CD4-positive, alpha-beta T cell (primary cell): ENCODE measurements around the gene FHL3. TPM values are rescaled to one million over a fixed set of nuclear protein-coding genes. Genes with fewer than 3 reads are reported as not detected.

Experiments
- ATAC-seq: fragments of 200-7000 bp; cut with Tn5 transposase; one replicate; pipeline ENCODE4 v1.10.0; 2022; ENCODE audit warnings: mild to moderate bottlenecking; ENCODE audit not compliant: poor library complexity
- CTCF ChIA-PET: fragments of 350-600 bp; sonication (Branson Sonifier 250); formaldehyde crosslinking; loops from one replicate; lab custom pipeline; 2021; ENCODE audit warnings: antibody characterized with exemption, inconsistent platforms; lab: Charles Lee
- POLR2A ChIA-PET: fragments of 350-600 bp; sonication (Branson Sonifier 250); formaldehyde crosslinking; loops from one replicate; lab custom pipeline; 2021; ENCODE audit warnings: antibody characterized with exemption, inconsistent platforms; lab: Charles Lee
- DNase-seq, 14 experiments: peaks; one replicate each; pipeline ENCODE4 v3.0.0-alpha.2; 2013 to 2020; ENCODE audit warnings: mixed read lengths in 2 of 14
- H3K27ac ChIP-seq, 2 donors: one replicate each; pipeline versions ENCODE4 v1.5.1 to v1.7.0; 2013; ENCODE audit warnings: low read length in 2 of 2, low read depth in 1 of 2, mild to moderate bottlenecking in 1 of 2
- H3K27me3 ChIP-seq, 2 experiments: 1 replicate in 1 of 2; 2 replicates in 1 of 2; pipeline versions ENCODE4 v1.6.1 to v1.7.0; 2013; ENCODE audit warnings: low read length in 2 of 2, control low read depth in 1 of 2, mild to moderate bottlenecking in 1 of 2, moderate library complexity in 1 of 2; ENCODE audit not compliant: insufficient read depth in 2 of 2, control insufficient read depth in 1 of 2
- H3K36me3 ChIP-seq: one replicate; pipeline ENCODE4 v1.6.1; 2013; ENCODE audit warnings: low read length, control low read depth; ENCODE audit not compliant: insufficient read depth
- H3K4me1 ChIP-seq: one replicate; pipeline ENCODE4 v1.6.1; 2013; ENCODE audit warnings: low read length, control low read depth; ENCODE audit not compliant: insufficient read depth
- H3K4me3 ChIP-seq: one replicate; pipeline ENCODE4 v1.5.1; 2013; ENCODE audit warnings: mild to moderate bottlenecking, low read length, moderate library complexity
- H3K9me3 ChIP-seq, 2 experiments: 1 replicate in 1 of 2; 2 replicates in 1 of 2; pipeline versions ENCODE4 v1.6.1 to v1.7.0; 2013; ENCODE audit warnings: low read length in 2 of 2, mild to moderate bottlenecking in 2 of 2, control low read depth in 1 of 2, moderate library complexity in 1 of 2; ENCODE audit not compliant: control insufficient read depth in 1 of 2, insufficient read depth in 1 of 2
- H3K27ac Mint-ChIP-seq: one replicate; pipeline ENCODE4 v1.8.0; 2020; ENCODE audit warnings: mixed read lengths
- H3K27me3 Mint-ChIP-seq: one replicate; pipeline ENCODE4 v1.8.0; 2021; ENCODE audit warnings: mixed read lengths
- H3K36me3 Mint-ChIP-seq: one replicate; pipeline ENCODE4 v1.8.0; 2021; ENCODE audit warnings: low read depth, mixed read lengths
- H3K4me1 Mint-ChIP-seq: one replicate; pipeline ENCODE4 v1.8.0; 2021; ENCODE audit warnings: low read depth, mixed read lengths
- H3K4me3 Mint-ChIP-seq: one replicate; pipeline ENCODE4 v1.8.0; 2020; ENCODE audit warnings: mild to moderate bottlenecking, mixed read lengths
- H3K9me3 Mint-ChIP-seq: one replicate; pipeline ENCODE4 v1.8.0; 2020; ENCODE audit warnings: mixed read lengths
- intact Hi-C, 2 experiments: fragments of 100-400 bp; cut with DNase I in 1 of 2; cut with micrococcal nuclease in 1 of 2; formaldehyde crosslinking; loops; one replicate each; pipeline versions ENCODE4 v1.15.1 to v1.9.0; 2023 to 2025; cut with DNase I, micrococcal nuclease
- total RNA-seq, 174 experiments: library from RNA in 2 of 174; stranded (reverse) in 2 of 174; gene quantifications; one replicate each; pipeline ENCODE4 v1.2.3 and lab custom pipeline; 2021 to 2026
- TF ChIP-seq, protein P1 (sequence below): fragments of 200-600 bp; IDR thresholded peaks from one replicate; pipeline ENCODE4 v1.8.0; 2022; ENCODE audit warnings: antibody characterized with exemption, mild to moderate bottlenecking

Gene FHL3
- total RNA-seq, 2 experiments from 2014 or later: 3.4 to 3.7 TPM

DNA sequence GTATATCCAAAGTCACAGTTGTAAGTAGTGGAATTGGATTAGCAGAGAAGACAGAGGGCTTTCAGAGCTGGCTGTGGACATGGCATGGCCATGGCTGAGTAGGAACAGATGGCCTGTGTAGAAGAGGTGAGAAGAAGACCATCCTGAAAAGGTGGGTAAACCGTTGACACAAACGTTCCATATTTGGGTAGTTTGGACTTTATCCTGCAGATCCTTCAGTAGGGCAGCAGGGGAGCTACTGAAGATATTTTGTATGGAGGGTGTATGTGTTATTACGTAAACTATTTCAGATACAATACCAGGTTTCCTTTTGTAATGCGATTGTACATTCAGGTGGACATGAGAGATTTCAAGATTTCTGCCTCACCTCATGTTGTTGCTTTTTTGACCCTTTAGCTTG is 8.9 kb upstream of the FHL3 start:
- ChIA-PET POLR2A (no interaction called here), CTCF (interaction anchor here (3.0 kb wide), 1 partner anchor 24 kb away, joined by 16 read pairs; the partner anchor contains the start of gene SF3A3)
- DNase-seq (no peak), ATAC-seq (no peak)
- TF ChIP-seq, protein P1, sequence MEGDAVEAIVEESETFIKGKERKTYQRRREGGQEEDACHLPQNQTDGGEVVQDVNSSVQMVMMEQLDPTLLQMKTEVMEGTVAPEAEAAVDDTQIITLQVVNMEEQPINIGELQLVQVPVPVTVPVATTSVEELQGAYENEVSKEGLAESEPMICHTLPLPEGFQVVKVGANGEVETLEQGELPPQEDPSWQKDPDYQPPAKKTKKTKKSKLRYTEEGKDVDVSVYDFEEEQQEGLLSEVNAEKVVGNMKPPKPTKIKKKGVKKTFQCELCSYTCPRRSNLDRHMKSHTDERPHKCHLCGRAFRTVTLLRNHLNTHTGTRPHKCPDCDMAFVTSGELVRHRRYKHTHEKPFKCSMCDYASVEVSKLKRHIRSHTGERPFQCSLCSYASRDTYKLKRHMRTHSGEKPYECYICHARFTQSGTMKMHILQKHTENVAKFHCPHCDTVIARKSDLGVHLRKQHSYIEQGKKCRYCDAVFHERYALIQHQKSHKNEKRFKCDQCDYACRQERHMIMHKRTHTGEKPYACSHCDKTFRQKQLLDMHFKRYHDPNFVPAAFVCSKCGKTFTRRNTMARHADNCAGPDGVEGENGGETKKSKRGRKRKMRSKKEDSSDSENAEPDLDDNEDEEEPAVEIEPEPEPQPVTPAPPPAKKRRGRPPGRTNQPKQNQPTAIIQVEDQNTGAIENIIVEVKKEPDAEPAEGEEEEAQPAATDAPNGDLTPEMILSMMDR: no peak
- Mint-ChIP-seq H3K4me1 (peaks cover 44% of the 10 kb centered on the region), H3K36me3 (peaks cover 55% of the 10 kb centered on the region), H3K9me3 (no peaks in the 10 kb centered on the region), H3K27me3 (no peaks in the 10 kb centered on the region), H3K4me3 (peak overlapping the region; percentile 99), H3K27ac (peak overlapping the region; percentile 33)
- Histone ChIP-seq H3K36me3 (peaks cover 42% of the 10 kb centered on the region), H3K27me3 (no peaks in the 10 kb centered on the region), H3K4me3 (no peak overlapping the region), H3K9me3 (peaks cover 0 to 5% of the 10 kb centered on the region in 2 experiments), H3K27ac (no peak overlapping the region), H3K4me1 (peaks cover 43% of the 10 kb centered on the region)
- intact Hi-C loops: loop anchor here (5.0 to 10.0 kb wide), 4 partner anchors 82 to 1561 kb away; partner anchors contain the start of genes CDCA8 (in 2 of the 2) and PABPC4 (in 1 of the 2)

DNA sequence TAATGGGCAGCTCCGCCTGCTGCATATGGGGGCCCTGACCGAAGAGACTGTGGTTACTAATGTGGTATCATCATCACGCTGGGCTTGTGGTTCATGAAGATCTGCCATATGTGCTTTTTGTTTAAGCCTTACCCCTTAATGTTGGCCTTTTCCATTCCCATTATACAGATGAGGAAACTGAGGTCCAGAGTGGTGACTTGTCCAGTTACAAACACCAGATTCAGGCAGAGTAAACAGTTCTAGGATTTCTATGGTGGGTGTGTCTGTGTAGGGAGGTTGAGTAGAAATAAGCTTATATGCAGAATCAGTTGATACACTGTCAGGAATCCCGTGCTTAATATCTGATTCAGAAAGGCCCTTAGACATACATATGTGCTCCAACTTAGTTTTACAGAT is 7.9 kb upstream of the FHL3 start:
- Mint-ChIP-seq H3K9me3 (no peaks in the 10 kb centered on the region), H3K4me1 (peaks cover 39% of the 10 kb centered on the region), H3K36me3 (peaks cover 45% of the 10 kb centered on the region), H3K27ac (peak overlapping the region; percentile 97), H3K27me3 (no peaks in the 10 kb centered on the region), H3K4me3 (peak overlapping the region; percentile 99)
- H3K36me3 ChIP-seq: peaks cover 32% of the 10 kb centered on the region
- intact Hi-C loops: loop anchor here (2.0 to 10.0 kb wide), 6 partner anchors 22 to 1562 kb away; partner anchors contain the start of genes CDCA8 (in 2 of the 2), PABPC4 (in 1 of the 2) and SF3A3 (in 1 of the 2)
- H3K27me3 ChIP-seq: no peaks in the 10 kb centered on the region
- POLR2A ChIA-PET: interaction anchor here (0.8 to 2.1 kb wide), 4 partner anchors 19 to 205 kb away, joined by 3 to 11 read pairs (median 4); partner anchors contain the start of genes C1orf122, INPP5B, MTF1 and YRDC
- H3K4me3 ChIP-seq: peak overlapping the region; percentile 86
- peak overlapping the region; percentile 75 to 83 for H3K27ac ChIP-seq
- CTCF ChIA-PET: interaction anchor here (3.0 kb wide), 1 partner anchor 23 kb away, joined by 16 read pairs; the partner anchor contains the start of gene SF3A3
- DNase-seq (no peak), ATAC-seq (no peak)
- H3K4me1 ChIP-seq: peaks cover 47% of the 10 kb centered on the region
- TF ChIP-seq, protein P1: no peak
- peaks cover 0 to 5% of the 10 kb centered on the region in 2 experiments for H3K9me3 ChIP-seq

DNA sequence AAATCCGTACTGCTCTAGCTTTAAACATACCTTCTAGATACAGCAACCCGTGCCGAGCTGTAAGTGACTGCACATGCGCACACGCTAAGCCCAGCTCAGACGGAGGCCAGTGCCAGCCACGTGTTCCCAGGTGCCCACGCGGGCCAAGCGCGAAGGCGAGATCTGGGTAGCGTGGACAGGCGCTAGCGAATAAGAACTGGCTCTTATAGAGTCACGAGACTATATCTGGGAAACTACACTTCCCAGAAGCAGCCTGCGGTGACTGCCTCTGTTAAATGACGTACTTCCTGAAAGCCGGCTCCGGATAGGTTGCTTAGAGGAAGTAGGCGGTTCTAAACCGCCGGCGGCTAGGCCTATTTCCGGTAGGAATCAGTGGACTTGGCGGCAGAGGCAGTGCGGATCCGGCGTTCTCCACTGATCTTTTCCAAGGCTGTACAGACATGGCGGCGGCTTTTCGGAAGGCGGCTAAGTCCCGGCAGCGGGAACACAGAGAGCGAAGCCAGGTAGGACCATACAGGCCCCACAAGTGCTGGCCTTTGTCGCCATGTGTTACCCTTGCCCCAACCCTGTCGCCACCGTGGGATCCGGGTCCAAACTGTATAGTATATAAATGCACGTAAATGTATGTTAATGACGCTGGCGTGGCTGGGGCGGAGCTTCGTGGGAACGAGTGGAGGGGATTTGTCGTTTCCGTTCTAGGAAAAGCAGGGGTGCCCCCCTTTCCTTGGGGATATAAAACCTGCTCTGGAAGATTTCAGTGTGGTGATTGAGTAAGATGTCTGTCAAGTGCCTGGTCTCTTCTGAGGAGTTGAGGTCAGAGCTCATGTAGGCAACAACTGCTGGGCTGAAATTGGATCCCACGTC is 7.3 kb upstream of the FHL3 start, which contains the start of gene UTP11:
UTP11 (plus strand) TSS at position 372 of the 864 bp plus-strand sequence; CDS start at position 441, 69 bp downstream.
- peak; percentile 80 to 97 (median 85) for DNase-seq
- Histone ChIP-seq H3K4me3 (peak within 1 kb of the TSS; percentile 86), H3K9me3 (peaks cover 0 to 5% of the 10 kb centered on the region in 2 experiments), H3K27me3 (no peaks in the 10 kb centered on the region), H3K36me3 (peaks cover 27% of the 10 kb centered on the region), H3K27ac (peak within 1 kb of the TSS; percentile 75 to 83), H3K4me1 (peaks cover 47% of the 10 kb centered on the region)
- CTCF ChIA-PET: interaction anchor here (0.7 to 3.0 kb wide), 2 partner anchors 23 to 533 kb away, joined by 6 to 16 read pairs; partner anchors contain the start of gene SF3A3
- peak; percentile 94 for ATAC-seq
- TF ChIP-seq, protein P1: no peak
- peak within 1 kb of the TSS; percentile 99 for H3K4me3 Mint-ChIP-seq
- H3K4me1 Mint-ChIP-seq: peaks cover 39% of the 10 kb centered on the region
- no peaks in the 10 kb centered on the region for H3K9me3 Mint-ChIP-seq
- H3K36me3 Mint-ChIP-seq: peaks cover 39% of the 10 kb centered on the region
- H3K27ac Mint-ChIP-seq: peak within 1 kb of the TSS; percentile 97
- no peaks in the 10 kb centered on the region for H3K27me3 Mint-ChIP-seq
- intact Hi-C loops: loop anchor here (1.0 to 10.0 kb wide), 7 partner anchors 22 to 1562 kb away; partner anchors contain the start of genes CDCA8 (in 2 of the 2), SF3A3 (in 2 of the 2) and PABPC4 (in 1 of the 2)
- POLR2A ChIA-PET: interaction anchor here (0.7 to 2.1 kb wide), 7 partner anchors 19 to 1013 kb away, joined by 3 to 11 read pairs (median 4); partner anchors contain the start of genes C1orf122, INPP5B, MTF1 and SF3A3
